ENCODE results near the gene DLGAP4.

GRCh38 chr20:36318166-36318565 lies 12.0 kb downstream of the DLGAP4 start:
- TF ChIP-seq CTCF (IDR thresholded peaks at IDR 0.05; ENCODE audit: low read length) (no peak), EZH2phosphoT487 (IDR thresholded peaks at IDR 0.05; ENCODE audit: low read length) (no peak)
